ENCODE measurements around the gene TRAF6.

Gene TRAF6

DNA sequence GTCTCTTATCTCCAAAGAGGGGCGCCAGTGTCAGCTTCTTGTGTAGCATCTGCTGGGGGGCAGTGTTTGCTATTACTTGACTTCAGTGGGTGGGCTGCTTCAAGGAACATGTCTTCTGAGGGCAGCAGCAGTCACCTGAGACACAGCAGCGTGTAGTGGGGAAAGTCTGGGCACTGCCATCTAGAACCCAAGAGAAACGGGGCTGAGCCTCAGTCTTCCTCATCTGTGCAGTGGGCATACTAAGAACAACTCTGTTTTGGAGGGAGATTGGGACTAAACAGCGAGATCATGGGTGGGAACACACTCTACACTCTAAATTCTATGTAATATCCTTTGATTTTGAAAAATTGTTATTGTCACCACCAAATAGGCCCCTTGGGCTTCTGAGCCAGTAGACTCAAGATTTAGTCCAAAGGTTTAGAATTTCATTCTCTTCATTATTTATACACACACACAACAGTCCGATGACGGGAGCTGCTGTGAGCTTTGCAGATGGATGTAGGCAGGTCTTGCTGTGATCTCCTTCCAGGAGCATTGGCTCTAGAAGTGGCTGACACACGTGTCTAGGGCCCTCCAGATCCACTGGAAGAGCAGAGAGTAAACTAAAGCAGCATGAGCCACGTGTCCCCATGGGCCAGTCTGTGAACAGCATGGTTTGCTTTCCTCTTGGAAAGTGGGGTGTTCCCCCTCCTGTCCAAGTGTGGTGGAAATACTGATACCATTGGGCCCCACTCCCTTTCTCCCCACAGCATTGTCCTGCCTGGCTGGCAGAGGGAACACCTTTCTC, 51.8 kb downstream of the TRAF6 start:
- no peak for DNase-seq (ENCODE audit: low read depth)

DNA sequence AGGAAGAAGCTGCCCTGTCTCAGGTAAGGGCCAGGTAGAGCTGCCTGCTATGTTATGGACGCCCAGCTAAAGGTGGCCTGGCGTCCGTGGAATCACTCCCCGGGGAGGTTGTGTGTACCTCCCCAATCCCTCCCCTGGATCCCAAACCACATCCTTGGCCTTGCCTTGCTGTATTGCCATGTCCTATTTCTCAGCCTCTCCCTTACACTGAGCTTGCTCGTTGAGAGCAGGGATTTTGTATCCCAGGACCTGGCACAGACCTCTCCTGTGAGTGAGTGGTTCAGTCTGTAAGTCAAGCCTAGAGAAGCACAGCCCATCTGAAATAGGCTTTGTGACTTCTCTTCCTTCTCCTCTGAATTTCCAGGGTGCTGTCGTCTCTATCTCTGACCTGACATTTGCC, 53.9 kb downstream of the TRAF6 start:
- peak; percentile 77 for DNase-seq (ENCODE audit: low read depth)

DNA sequence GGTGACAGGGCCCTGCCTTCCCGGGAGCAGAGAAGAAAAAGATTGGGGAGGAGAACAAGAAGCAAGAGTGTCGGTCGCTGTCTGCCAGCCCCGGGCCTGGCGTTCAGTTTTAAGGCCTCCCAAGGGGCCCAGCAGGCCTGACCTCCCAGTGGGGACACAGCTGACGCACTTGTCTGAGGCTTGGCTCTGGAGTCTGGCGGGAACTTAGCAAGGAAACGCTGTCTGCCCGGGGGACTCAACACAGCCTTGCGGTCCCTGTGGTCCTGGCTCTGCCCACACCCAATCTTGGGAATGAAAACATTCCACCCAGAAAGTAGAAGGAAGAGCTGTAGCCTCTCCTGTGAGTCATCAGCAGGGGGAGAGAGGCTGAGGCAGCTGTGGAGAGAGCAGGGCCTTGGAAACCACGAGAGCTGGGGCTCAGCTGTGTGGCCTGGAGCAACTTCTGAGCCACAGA, 54.4 kb downstream of the TRAF6 start:
- DNase-seq (ENCODE audit: low read depth) = peak; percentile 98

DNA sequence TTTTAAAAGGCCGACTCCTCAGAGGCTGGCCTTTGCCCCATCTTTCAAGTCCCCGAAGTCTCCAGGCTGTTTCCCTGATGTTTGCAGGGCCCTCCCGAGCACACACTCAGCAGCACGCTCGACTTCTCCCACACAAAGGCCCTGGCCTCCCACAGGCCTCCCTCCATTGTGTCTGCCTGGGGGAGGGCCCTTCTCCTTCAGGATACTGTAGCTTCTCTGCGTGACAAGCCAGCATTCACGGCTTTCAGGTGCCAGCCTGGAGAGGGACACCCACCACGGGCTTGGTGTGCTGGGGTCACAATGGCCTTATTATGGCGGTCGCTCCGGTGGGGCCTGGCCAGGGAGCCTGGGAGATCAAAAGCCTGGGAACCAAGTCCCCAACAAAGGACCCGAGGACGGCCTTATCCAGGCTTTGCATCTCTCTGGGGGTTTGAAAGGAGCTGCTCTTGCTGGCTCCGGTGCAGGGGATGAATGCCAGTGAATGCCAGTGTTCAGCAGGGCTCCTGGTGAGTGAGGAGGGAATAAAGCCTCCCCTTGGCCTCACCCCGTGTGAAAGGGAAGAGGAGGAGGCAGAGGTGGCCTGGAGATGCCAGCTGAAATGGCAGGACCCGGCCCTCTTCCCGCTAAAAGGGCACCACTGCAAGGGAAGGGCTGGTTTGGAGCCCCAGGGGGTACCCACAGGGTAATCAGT, 55.0 kb downstream of the TRAF6 start:
- DNase-seq (ENCODE audit: low read depth) = no peak

DNA sequence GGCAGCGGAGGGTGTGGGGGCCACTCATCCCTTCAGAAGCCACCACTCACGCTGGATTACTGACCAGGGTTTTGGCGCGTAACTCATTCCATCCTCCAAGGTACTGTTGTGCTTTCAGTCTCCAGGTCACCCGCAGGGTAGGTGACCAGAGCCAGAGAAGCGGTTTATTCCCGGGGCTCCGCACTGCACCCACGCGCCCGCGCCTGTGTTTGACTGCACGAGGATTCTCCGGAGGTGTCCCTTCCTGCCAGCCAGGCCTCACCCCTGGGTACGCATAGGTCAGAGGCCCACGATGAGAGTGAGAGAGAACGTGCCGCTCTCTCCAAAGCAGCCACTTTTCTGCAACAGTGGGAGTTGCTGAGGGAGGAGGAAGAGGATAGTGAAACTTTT, 55.5 kb downstream of the TRAF6 start:
- no peak for DNase-seq (ENCODE audit: low read depth)

DNA sequence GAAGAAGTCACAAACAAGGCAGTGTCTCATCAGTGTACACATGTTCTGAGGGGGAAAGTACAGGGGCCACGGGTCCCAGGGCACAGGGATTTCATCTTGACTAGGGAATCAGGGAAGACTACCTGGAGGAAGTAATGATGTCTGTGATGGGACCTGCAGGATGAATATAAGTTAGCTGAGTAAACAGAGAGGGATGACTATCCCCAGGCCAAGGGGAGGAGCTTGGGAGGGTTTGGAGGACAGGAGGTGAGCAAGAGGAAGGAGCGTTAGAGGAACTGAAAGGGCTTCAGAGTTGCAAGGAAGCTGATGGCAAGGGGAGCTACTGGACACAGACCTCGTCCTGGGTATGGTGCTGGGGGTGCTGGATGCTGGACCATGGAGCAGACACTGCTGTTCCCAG, 56.4 kb downstream of the TRAF6 start:
- DNase-seq (ENCODE audit: low read depth) = no peak

DNA sequence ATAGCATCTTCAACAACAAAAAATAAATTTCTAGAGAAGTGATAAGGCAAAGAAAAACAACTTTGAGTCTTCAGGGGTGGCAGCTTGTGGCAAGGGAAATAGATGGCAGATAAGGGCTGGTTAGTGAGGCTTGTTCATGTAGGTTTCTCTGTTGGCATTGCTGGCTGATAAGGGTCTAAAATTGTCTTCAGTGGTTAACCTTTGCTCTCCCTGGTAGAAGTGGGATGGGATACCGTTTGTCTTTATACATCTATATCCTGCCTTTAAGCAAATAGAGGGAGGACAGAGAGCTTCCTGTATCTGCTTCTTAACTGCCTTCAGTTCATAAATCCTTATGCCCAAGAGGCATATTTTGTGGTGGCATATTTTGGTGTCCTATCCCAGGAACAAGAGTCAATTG, 57.1 kb downstream of the TRAF6 start:
- DNase-seq (ENCODE audit: low read depth) = no peak

DNA sequence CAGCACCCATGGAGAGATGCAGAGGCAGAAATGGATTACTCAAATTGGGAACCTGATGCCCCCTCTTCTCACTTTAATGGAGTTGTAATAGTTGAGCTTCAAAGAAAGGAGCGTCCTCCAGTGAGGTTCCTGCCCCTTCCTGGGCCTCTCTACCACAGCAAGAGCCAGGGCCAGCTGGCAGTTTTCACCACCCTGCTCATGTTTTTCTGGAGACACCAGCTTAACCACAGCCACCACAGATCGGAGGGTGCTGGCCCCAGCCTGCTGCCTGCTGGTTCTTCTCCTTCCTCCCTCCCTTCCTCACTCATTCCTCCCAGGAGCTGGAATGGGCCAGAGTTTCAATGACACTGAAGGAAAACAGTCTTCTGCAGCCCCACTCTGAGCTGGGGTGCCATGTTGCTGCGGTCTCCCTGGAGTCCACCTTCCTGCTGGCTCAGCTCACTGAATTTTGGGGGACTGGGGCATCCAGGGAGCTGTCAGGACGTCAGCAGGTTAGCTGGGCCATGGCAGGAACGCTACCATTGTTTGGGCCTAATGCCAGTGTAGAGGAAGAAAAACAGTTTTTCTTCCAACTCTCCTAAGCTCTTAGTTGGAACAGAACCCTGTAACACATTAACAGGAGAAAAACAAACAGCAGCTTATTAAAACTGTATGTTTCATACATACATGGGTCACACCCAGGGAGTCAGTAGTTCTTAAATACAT, 57.7 kb downstream of the TRAF6 start:
- peak; percentile 72 for DNase-seq (ENCODE audit: low read depth)

DNA sequence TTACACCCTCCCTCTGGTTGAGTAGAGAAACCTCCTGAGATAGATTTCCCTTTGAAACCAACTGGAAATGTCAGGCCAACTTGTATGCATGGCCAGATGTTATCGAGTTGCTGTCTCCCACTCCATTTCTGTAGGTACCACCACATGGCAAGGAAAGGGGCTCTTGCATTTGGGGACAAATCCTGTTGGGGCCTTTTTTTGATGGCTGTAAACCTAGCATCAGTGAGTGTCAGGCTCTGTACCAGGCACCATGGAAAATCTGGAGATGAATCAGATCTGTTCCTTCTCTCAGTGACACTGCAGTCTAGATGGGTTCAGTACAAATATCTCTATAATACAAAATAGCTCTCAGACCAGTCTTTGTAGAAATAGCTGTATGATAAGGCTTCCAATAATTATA, 58.4 kb downstream of the TRAF6 start:
- no peak for DNase-seq (ENCODE audit: low read depth)

DNA sequence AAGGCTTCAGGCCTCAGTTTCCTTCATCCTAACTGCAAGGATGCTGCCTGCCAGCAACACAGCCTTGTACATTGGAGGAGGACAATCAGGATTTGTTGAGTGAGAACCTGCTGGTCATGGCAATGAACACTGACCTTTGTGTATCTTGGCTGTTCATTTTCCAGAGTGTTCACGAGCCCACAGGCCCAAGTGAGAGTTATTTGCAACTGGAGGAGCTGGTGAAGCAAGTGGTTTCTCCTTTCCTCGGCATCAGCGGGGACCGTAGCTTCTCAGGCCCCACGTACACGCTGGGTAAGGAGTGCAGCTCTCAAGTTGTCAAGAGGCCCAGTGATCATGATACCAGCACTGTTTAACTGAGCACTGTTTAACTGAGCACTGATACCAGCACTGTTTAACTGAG, 59.0 kb downstream of the TRAF6 start:
- DNase-seq (ENCODE audit: low read depth) = no peak

DNA sequence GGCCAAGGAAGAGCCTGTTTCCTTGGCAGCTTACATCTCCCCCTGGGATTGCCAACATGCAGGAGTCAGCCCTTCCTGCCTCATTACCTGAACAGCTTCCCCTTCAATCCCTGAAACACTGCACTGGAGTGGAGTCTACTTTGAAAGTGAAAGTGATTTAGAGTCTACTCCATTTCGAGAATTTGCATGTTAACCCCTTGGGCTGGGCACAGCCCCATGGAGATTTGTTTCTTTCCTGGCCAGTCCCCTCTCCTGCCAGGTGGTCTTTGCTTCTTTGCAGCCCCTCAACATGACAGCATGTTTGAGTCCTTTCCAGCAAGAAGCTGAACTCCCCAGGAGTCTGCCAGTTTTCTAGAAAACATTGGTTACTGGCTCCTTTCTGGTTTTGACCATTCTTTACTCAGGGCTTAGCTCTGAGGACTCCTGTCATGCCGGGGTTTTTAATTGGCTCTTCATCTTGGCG, 59.9 kb downstream of the TRAF6 start:
- no peak for DNase-seq (ENCODE audit: low read depth)

DNA sequence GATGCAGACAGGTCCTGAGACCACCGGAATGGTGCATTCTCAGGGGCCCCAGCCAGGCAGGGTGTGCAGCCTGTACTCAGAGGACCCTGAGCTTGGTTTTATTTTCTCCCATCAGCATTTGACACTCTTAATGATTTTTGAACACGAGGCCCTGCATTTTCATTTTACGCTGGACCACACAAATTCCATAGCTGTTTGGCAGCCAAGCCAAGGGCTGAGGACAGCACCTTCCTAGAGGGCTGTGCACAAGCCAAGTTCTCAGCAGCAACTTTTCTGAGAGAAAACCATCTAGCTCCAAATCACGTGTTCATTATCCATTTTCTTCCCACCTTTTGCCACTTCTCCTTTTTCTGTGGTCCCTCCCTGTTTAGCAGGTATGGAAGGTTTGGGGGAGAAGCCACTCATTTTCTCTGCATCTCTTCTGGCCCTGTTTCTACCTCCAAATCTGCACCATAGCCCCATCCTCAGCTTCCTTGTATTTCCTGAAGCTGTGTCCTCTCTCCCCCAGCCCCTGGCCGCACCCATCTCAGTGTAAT, 60.4 kb downstream of the TRAF6 start:
- DNase-seq (ENCODE audit: low read depth) = no peak

DNA sequence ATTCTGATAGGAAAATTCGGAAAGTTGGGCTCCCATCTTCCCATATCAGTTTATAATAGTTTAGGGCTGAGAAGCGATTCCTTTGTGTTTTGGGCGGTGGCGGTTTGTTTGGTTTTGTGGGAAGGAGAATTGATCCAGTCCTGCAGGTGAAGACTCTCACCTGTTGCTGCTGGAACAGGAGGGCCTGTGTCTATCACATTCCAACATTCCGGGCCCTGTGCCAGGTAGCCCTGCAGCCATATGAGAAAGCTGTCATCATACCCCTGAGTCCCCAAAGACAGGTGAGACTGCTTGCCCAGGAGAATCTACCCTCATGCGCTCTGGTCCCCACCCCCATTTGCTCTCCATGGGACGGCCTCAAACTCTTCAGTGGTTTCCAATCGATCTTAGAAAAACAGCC, 62.1 kb downstream of the TRAF6 start:
- no peak for DNase-seq (ENCODE audit: low read depth)

DNA sequence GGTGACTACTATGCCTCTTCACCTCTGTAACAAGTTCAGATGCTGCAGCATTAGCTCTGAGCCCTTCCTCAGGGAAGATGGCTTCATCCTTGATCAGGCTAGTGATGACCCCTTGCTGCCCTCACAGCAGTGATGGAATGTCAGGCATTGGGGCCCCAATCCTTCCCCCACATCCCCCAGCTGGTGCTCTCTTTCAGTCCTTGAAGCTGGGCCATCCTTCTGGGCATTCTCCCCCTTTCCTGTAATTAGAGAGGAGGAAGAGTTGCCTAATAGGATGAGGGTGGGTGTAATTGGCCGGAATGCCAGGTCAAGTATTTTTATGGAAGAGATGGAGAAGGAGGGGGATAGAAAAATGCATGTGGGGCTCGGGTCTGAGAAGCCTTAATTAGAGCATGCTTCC, 62.6 kb downstream of the TRAF6 start:
- no peak for DNase-seq (ENCODE audit: low read depth)

DNA sequence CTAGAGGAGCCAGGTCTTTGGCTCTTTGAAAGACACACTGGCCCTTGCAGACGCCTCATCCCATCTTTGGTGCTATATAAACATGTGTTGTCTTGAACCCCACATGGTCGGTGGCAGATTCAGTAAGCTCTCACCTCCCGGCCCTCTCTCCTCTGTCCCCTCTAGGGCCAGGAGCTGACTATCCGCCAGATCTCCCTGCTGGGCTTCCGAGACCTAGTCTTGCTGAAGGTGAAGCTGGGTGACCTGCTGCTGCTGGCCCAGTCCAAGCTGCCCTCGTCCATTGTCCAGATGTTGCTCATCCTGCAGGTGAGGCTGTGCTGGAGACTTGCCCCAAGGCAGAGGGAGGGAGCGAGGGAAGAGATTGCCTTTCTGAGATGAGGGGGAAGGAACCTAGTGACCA, 63.9 kb downstream of the TRAF6 start:
- no peak for DNase-seq (ENCODE audit: low read depth)

DNA sequence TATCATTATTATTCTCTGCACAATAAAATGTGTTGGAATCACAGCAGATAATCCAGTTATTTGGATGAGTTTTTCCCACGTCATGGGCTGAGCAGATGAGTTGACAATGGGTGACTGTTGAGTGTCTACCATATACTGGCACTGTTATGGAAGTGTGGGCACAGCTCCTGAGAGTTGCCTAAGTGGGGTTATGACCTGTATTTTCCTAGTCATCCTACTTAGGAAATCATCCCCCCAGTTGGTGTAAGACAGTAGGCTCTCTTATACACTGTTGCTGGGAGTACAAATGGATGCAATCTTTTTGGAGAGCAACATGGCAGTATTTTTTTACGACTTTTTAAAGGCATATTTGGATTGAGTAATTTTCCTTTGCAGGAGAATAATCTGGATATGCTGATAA, 66.4 kb downstream of the TRAF6 start:
- DNase-seq (ENCODE audit: low read depth) = no peak

DNA sequence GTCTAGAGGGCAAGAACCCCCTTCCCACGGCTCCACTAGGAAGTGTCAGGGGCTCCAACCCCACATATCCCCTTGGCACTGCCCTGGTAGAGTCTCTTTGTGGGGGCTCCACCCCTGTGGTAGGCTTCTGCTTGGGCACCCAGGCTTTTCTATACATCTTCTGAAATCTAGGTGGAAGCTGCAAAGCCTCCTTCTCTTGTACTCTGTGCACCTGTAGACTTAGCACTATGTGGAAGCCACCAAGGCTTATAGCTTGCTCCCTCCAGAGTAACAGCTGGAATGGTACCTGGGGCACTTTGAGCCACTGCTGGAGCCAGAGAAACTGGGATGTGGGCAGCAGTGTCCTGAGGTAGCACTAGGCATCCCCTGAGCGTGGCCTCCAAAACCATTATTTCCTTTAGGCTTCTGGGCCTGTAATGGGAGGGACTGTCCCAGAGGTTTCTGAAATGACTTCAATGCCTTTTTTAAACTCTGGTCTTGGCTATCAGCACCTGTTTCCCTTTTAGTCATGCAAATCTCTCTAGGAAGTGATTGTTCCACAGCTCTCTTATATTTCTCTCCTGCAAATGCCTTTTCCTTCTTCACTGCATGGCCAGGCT, 68.4 kb downstream of the TRAF6 start:
- no peak for DNase-seq (ENCODE audit: low read depth)

DNA sequence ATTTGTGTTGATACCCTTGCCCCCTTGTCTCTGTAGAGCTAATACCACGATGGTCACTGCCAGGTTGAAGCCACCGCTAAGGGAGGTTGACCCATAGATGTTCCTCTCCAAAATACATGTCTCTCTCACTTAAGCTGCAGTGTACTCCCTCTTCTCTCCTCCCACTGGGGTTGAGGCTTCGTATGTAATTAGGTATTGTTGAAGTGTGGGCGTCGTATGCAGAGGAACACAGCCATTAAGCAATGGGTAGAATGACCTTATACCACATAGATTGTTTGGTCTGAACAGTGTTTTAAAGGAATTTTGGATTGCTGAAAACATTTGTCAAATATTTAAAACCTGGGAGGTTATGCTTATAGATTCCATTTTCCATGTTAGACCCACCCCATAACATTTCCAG, 71.9 kb downstream of the TRAF6 start:
- DNase-seq (ENCODE audit: low read depth) = no peak

DNA sequence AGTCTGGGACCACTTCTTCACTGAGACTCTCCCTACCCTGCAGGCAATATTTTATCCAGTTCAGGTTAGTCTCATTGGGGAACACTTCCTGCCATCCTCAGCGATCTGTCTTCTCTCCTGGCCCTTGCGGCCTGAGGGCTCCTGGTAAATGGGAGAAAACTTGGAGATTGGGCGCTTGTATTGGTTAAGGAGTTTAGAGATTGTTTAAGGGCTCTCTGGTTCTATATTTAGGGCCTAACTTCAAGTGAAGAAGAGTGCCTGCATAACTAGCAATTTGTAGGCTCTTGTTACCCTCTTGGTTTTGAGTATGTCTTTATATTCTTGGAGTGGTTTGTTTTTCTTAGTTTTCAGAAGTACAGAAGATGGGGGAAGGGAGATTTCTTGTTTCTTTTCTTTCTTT, 72.7 kb downstream of the TRAF6 start:
- no peak for DNase-seq (ENCODE audit: low read depth)
